Endometrium (tissue), 2 donors: ENCODE measurements around the gene GIT1.

Experiments
- FAIRE-seq: peaks from 2 replicates; lab custom pipeline; 2012; peaks lifted over from hg19 to GRCh38; lab: Jason Lieb, UNC
- donor health status: control.
- donor health status: control.

The GIT1 gene

DNA sequence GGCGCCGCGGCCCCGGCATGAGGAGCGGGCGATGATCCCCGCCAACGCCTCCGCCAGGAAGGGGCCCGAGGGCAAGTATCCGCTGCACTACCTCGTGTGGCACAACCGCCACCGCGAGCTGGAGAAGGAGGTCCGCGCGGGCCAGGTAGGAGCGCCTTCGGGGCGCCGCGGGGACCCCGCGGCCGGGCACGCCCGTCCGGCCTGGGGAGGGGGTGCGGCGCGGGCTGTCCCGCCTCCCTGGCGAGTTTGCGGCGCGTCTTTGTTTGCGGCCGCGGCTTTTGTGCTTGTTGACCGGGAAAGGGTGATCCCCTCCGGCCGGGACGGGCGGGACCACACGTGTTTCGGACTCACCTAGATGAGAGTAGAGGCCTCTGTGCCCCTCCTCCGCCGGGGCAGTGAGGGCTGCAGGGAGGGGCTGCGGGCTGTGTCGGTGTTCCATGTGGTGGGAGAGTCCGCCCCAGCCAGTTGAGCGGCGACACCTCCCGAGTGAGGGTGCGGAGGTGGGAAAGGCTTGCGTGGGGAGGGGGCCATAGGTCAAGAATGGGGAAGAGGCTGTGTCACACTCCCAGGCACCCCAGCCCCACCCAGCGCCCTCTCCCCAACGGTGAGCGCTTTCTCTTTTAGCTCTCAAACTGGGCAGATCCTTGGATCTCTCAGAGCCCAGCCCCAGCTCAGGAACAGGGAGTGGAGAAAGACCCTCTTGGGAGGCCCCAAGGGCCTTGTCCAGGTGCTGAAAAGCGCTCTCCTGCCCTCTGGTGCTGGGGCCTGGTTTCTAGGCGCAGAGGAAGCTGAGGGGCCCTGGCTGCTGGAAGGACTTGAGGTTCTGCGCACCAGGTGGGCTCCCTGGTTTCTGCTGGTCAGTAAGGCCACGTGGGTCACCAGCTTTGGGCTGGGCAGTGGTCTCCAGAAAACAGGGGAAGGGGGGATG lies 4.4 kb upstream of the GIT1 start:
- FAIRE-seq = no peak

DNA sequence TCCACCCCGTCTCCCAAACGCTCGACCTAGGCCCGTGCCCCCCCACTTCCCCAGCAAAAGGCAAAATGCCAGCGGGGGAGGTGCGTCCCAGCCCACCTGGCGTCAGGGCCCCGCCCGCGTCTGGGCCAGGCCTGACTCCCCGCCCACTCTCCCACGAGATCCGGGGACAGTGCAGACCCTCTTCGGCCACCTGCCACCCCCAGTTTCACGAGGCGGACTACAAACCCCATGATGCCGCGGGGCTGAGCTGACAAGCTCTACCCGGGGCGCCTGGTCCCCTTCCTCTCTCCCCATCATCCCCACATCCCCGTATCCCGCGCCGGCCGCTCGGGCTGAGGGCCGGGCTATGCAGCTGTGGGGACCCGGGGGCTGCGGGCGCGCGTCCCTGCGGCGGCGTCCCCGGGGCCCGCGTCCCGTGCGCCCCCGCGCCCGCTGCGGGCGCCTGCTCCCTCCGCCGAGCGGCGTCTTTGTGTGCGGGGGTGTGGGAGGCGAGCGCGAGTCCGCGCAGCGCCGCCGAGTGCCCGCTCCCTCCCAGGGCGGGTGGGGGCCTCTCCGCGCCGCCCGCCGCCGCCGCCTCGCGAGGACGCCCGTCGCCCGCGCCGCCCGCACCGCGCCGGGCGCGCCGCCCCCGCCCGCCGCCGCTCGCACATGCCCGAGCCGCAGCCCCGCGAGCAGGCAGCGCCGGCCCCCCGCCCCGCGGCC lies 3.6 kb upstream of the GIT1 start, which contains the start of gene ANKRD13B:
ANKRD13B (plus strand) TSS at position 283 of the 702 bp plus-strand sequence. CDS start 490 bp downstream, outside the sequence.
- no peak for FAIRE-seq

- peak; percentile 78 for FAIRE-seq
Measured at GRCh38 chr17:29591737-29592608, 2.5 kb upstream of the GIT1 start.

DNA sequence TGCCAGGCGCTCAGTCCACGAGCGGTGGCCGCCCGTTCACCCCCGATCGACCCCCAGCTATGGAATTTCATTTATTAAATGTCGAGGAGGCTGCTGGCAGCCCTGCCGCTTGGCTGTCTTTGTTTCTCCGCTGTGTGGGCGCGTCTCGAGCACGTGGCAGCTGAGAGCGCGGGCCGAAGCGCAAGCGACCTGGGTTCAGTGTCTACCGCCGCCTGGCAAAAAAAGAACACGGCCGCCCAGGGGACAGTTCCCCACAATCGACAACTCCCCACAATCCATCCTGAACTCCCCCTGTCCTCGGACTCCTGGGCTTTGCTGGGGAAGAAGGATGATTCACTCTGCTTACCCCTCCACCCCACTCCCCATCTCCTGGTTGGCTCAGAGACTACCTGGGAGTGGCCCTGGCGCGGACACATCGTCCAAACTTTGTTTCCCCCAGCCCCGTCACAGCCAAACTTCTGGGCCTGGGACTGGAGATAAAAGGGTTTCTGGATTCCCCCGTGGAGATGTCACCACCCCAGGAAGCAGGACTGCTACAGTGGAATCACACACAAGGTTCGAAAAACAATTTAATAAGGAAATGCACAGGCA lies 1.8 kb upstream of the GIT1 start:
- FAIRE-seq = no peak

- no peak for FAIRE-seq
Measured at GRCh38 chr17:29590411-29591145, 1.1 kb upstream of the GIT1 start.

GRCh38 chr17:29588562-29589411 lies 661 bp downstream of the GIT1 start:
- no peak for FAIRE-seq

GRCh38 chr17:29588017-29588561 lies 1.4 kb downstream of the GIT1 start:
- FAIRE-seq = no peak

GRCh38 chr17:29587591-29587990 lies 1.9 kb downstream of the GIT1 start:
- FAIRE-seq = no peak

DNA sequence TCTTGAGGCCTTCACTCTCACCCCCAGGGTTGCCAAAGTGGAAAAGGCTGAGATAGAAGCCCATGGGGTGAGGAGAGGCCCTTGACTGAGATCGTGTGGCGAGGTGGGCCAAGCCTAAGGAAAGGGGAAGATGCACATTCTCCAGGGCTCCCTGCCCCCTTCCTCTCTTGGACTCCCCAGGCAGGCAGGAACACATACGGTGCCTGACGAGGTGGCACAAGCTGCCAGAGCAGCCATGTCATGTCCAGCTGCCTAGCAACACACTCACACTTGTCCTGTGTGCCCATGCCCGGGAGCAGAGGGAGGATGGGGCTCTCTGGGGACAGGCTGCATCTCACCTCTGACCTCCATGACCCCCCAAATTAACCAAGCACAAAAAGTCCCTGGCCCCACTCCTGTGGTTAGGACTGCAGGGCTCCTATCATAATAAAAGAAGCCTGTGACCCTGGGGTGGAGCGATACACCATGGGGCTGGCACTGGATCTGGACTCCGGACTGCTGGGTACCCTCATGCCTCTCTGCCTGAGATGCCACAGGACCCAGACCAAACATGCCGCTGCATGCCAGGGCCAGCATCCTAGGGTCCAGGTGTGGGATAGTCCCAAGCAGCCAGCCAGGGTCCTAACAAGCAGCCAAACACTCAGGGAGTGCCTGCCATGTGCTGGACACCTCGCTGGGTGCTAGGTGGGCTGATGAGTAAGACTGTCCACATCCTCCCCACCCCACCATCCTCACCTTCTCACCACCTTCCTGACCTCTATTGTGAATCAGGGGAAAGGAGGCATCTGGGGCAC lies 2.6 kb downstream of the GIT1 start:
- no peak for FAIRE-seq

- no peak for FAIRE-seq
Measured at GRCh38 chr17:29585080-29585751, 4.2 kb downstream of the GIT1 start.

DNA sequence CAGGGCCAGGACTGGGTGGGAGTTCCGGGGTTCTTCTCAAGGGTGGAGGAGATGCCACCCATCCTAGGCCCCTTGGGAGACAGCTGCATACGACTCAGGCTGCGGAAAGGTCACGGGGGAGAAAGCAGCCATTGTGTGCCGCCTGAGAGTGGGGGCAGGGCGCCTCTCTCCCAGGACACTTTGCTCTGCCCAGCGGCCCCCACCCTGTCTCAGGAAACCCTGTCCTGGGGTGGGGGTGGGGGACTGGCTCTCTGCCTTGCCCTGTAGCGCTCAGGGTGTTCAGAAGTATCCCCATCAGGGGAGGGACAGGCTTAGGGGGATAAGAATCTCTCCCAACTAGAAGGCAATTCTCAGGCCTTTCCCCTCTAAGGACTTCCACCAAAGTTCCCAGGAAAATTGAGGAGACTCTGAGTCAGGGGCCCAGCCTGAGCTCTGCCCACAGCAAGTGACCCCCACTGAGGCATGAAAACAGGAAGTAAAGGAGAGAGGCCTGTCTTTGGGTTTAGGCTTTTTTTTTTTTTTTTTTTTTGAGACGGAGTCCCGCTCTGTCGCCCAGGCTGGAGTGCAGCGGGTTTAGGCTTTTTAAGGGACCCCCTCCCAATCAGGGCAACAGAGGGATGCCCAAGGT lies 4.9 kb downstream of the GIT1 start:
- FAIRE-seq = no peak

DNA sequence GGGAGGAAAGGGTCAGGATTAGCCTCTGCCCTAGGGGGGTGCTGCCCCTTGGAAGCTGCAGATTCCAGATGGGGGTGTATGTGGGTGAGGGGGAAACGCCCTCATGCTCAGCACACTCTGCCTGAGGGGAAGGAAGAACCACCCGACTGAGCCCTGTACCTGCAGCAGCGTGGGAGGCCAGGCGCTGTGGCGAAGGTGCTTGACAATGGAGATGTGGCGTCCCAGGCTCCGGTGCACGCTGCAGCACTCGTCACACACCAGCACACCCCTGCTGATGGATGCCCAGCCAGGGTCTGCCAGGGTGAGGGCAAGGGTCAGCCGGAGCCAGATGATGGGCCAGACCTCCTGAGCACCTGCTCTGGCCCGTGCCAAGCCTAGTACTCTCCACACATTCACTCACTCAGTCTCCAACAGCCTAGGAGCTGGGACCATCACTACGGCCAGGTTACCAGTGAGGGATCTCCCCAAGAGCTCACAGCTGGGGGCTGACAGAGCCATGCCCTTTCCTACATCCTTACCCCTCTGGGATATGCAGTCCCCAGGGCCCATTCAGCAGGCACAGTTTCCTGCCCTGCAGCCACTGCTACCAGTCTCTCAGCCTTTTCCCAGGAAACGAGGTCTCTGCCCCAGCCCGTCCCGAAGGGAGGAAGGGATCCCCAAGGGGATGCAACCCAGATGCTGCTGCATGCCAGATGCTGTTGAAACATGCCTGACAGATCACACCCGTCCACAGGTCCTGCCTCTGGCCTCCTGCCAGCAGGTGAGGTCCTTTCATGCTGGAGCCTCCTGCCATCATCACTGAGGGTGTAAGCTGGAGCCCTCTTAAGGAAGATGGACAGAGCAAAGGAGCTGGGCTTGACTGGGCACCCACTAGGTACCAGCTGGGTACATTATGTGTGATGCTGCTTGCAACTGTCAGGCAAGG lies 5.9 kb downstream of the GIT1 start:
- FAIRE-seq = no peak

DNA sequence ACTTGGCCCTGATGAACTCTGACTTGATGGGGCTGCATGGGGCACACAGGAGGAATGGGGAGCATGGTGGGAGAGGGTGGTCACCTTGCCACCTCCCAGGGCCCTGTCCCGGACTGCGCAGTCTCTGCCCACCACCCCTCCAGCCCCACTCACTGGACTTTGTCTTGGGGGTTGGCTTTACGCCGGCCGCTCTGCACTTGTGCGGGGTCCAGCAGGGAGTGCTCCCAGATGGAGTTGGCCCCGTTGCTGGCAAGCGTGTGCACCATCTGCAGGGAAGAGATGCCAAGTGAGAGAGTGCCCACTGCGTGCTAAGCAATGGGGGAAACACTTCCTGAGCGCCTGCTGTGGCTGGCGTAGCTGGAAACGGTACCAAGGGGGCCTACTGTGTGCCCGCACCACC lies 6.7 kb downstream of the GIT1 start:
- FAIRE-seq = no peak

- FAIRE-seq = no peak
Measured at GRCh38 chr17:29582254-29582765, 7.1 kb downstream of the GIT1 start.

DNA sequence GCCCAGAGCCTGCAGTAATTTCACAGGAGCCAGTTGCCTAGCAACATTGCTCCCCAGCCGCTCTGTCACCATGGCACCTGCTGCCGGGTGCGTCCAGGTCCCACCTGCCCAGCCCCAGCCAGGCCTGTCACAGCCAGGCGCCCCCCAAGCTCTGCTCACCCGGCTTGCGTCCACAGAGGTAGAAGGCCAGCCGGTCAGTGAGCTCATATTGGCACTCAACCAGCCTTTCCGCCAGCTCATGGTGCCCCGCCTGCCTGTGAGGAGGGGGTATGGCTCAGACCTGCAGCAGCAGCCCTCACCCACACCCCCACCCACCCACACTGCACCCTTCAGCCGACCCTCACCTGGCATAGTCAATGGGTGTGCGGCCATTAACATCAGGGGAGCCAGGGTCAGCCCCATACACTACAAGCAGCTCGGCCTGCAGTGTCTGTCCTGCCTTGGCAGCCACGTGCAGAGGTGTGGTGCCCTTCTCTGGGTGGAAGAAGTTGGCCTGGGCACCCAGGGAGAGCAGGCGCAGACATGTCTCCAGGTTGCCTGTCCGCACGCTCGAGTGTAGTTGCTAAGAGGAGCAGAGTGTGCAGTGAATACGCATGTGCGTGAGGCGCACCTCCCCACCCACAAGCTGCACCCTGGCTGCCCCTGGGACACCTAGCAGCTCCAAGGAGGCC lies 7.7 kb downstream of the GIT1 start:
- no peak for FAIRE-seq
